Measurements from ENCODE around the gene SRGAP2. TPM values are rescaled to one million over a fixed set of nuclear protein-coding genes. Genes with fewer than 3 reads are reported as not detected.
"Not testable (repeated sequence)": the region's sequence is repeated elsewhere in the genome, so short reads cannot be mapped to it uniquely, and the experiment has no call there.

The SRGAP2 gene
- total RNA-seq, 1 experiment from 2014 or later = 75.0 TPM

GRCh38 chr1:206232970-206233645 lies 29.8 kb downstream of the SRGAP2 start:
- CTCF ChIA-PET; BruUV-seq (replicated peaks); DNase-seq (ENCODE audit: low read depth, low spot score): not testable (repeated sequence)

GRCh38 chr1:206234189-206234916 lies 31.0 kb downstream of the SRGAP2 start:
- H3K27ac ChIP-seq (ENCODE audit: low read length); in situ Hi-C loops (cut with HindIII; ENCODE audit: low pct_unique_long_range_greater_than_20kb, low sequenced_read_pairs); H3K4me3 ChIP-seq (ENCODE audit: low read depth in 2 of 2, low read length in 2 of 2); ATAC-seq; DNase-seq (ENCODE audit: low read depth, low spot score); H3K36me3 ChIP-seq (ENCODE audit: control insufficient read depth, insufficient read depth, low read length); intact Hi-C loops (cut with micrococcal nuclease; ENCODE audit: unreplicated experiment); H3K27me3 ChIP-seq (ENCODE audit: control insufficient read depth, insufficient read depth, low read length); H3K9me3 ChIP-seq (ENCODE audit: control insufficient read depth, insufficient read depth, low read depth, low read length); BruUV-seq (replicated peaks); POLR2A ChIA-PET; H3K4me1 ChIP-seq (ENCODE audit: control insufficient read depth, insufficient read depth, low read length); CTCF ChIA-PET: not testable (repeated sequence)

More at GRCh38 chr1:206232970-206233645, 29.8 kb downstream of the SRGAP2 start:
- H3K36me3 ChIP-seq (ENCODE audit: control insufficient read depth, insufficient read depth, low read length); POLR2A ChIA-PET; intact Hi-C loops (cut with micrococcal nuclease; ENCODE audit: unreplicated experiment); H3K4me3 ChIP-seq (ENCODE audit: low read depth in 2 of 2, low read length in 2 of 2); H3K4me1 ChIP-seq (ENCODE audit: control insufficient read depth, insufficient read depth, low read length); H3K9me3 ChIP-seq (ENCODE audit: control insufficient read depth, insufficient read depth, low read depth, low read length); H3K27ac ChIP-seq (ENCODE audit: low read length); in situ Hi-C loops (cut with HindIII; ENCODE audit: low pct_unique_long_range_greater_than_20kb, low sequenced_read_pairs); H3K27me3 ChIP-seq (ENCODE audit: control insufficient read depth, insufficient read depth, low read length): not testable (repeated sequence)
- ATAC-seq = peak; percentile 69

- in situ Hi-C loops (cut with HindIII; ENCODE audit: low pct_unique_long_range_greater_than_20kb, low sequenced_read_pairs); intact Hi-C loops (cut with micrococcal nuclease; ENCODE audit: unreplicated experiment); ATAC-seq; H3K9me3 ChIP-seq (ENCODE audit: control insufficient read depth, insufficient read depth, low read depth, low read length); H3K4me1 ChIP-seq (ENCODE audit: control insufficient read depth, insufficient read depth, low read length); H3K27me3 ChIP-seq (ENCODE audit: control insufficient read depth, insufficient read depth, low read length); CTCF ChIA-PET; H3K27ac ChIP-seq (ENCODE audit: low read length); BruUV-seq (replicated peaks); H3K4me3 ChIP-seq (ENCODE audit: low read depth in 2 of 2, low read length in 2 of 2); POLR2A ChIA-PET; H3K36me3 ChIP-seq (ENCODE audit: control insufficient read depth, insufficient read depth, low read length); DNase-seq (ENCODE audit: low read depth, low spot score): not testable (repeated sequence)
Observed at GRCh38 chr1:206235190-206235589, 31.8 kb downstream of the SRGAP2 start.

- CTCF ChIA-PET; H3K4me1 ChIP-seq (ENCODE audit: control insufficient read depth, insufficient read depth, low read length); intact Hi-C loops (cut with micrococcal nuclease; ENCODE audit: unreplicated experiment); BruUV-seq (replicated peaks); H3K36me3 ChIP-seq (ENCODE audit: control insufficient read depth, insufficient read depth, low read length); H3K9me3 ChIP-seq (ENCODE audit: control insufficient read depth, insufficient read depth, low read depth, low read length); ATAC-seq; in situ Hi-C loops (cut with HindIII; ENCODE audit: low pct_unique_long_range_greater_than_20kb, low sequenced_read_pairs); H3K4me3 ChIP-seq (ENCODE audit: low read depth in 2 of 2, low read length in 2 of 2); H3K27ac ChIP-seq (ENCODE audit: low read length); H3K27me3 ChIP-seq (ENCODE audit: control insufficient read depth, insufficient read depth, low read length); DNase-seq (ENCODE audit: low read depth, low spot score); POLR2A ChIA-PET: not testable (repeated sequence)
Observed at GRCh38 chr1:206240288-206240687, 36.9 kb downstream of the SRGAP2 start.

- H3K4me1 ChIP-seq (ENCODE audit: control insufficient read depth, insufficient read depth, low read length); H3K27me3 ChIP-seq (ENCODE audit: control insufficient read depth, insufficient read depth, low read length); BruUV-seq (replicated peaks); H3K36me3 ChIP-seq (ENCODE audit: control insufficient read depth, insufficient read depth, low read length); POLR2A ChIA-PET; CTCF ChIA-PET; H3K9me3 ChIP-seq (ENCODE audit: control insufficient read depth, insufficient read depth, low read depth, low read length); H3K4me3 ChIP-seq (ENCODE audit: low read depth in 2 of 2, low read length in 2 of 2); H3K27ac ChIP-seq (ENCODE audit: low read length); in situ Hi-C loops (cut with HindIII; ENCODE audit: low pct_unique_long_range_greater_than_20kb, low sequenced_read_pairs); DNase-seq (ENCODE audit: low read depth, low spot score); intact Hi-C loops (cut with micrococcal nuclease; ENCODE audit: unreplicated experiment): not testable (repeated sequence)
- ATAC-seq = 0 out of 2 replicates have a peak, but pooled peaks have one; percentile 51
Observed at GRCh38 chr1:206243335-206243734, 40.0 kb downstream of the SRGAP2 start.

GRCh38 chr1:206245479-206245878 lies 42.1 kb downstream of the SRGAP2 start:
- CTCF ChIA-PET; H3K4me1 ChIP-seq (ENCODE audit: control insufficient read depth, insufficient read depth, low read length); H3K4me3 ChIP-seq (ENCODE audit: low read depth in 2 of 2, low read length in 2 of 2); ATAC-seq; H3K9me3 ChIP-seq (ENCODE audit: control insufficient read depth, insufficient read depth, low read depth, low read length); POLR2A ChIA-PET; intact Hi-C loops (cut with micrococcal nuclease; ENCODE audit: unreplicated experiment); H3K36me3 ChIP-seq (ENCODE audit: control insufficient read depth, insufficient read depth, low read length); BruUV-seq (replicated peaks); in situ Hi-C loops (cut with HindIII; ENCODE audit: low pct_unique_long_range_greater_than_20kb, low sequenced_read_pairs); DNase-seq (ENCODE audit: low read depth, low spot score); H3K27me3 ChIP-seq (ENCODE audit: control insufficient read depth, insufficient read depth, low read length); H3K27ac ChIP-seq (ENCODE audit: low read length): not testable (repeated sequence)

- H3K4me1 ChIP-seq (ENCODE audit: control insufficient read depth, insufficient read depth, low read length); DNase-seq (ENCODE audit: low read depth, low spot score); CTCF ChIA-PET; BruUV-seq (replicated peaks); in situ Hi-C loops (cut with HindIII; ENCODE audit: low pct_unique_long_range_greater_than_20kb, low sequenced_read_pairs); intact Hi-C loops (cut with micrococcal nuclease; ENCODE audit: unreplicated experiment); ATAC-seq; H3K4me3 ChIP-seq (ENCODE audit: low read depth in 2 of 2, low read length in 2 of 2); POLR2A ChIA-PET; H3K9me3 ChIP-seq (ENCODE audit: control insufficient read depth, insufficient read depth, low read depth, low read length); H3K36me3 ChIP-seq (ENCODE audit: control insufficient read depth, insufficient read depth, low read length); H3K27me3 ChIP-seq (ENCODE audit: control insufficient read depth, insufficient read depth, low read length); H3K27ac ChIP-seq (ENCODE audit: low read length): not testable (repeated sequence)
Observed at GRCh38 chr1:206246129-206246886, 43.0 kb downstream of the SRGAP2 start.

Data from Panc1 (cell line).